ENCODE results near the gene GRIN2C.

The GRIN2C gene

DNA sequence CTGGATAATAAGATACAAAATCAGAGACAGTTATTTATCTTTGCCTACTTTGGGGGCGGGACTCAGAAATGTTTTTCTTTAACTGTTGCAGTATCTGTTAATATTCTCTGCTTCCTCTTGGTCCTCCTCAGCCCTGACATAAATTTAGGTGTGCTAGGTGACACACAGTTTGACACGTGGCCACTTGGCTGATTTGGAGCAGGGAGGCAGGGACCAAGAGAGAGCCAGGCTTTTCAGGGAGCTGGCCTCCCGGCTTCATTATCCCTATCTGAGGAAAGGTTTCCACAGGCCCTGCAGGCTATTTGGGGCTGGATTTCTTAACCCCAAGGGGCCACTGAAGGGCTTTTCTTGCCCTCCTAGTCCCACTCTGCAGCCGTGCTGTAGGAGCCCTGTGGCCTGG is 63.5 kb downstream of the GRIN2C start:
- DNase-seq, result no peak

DNA sequence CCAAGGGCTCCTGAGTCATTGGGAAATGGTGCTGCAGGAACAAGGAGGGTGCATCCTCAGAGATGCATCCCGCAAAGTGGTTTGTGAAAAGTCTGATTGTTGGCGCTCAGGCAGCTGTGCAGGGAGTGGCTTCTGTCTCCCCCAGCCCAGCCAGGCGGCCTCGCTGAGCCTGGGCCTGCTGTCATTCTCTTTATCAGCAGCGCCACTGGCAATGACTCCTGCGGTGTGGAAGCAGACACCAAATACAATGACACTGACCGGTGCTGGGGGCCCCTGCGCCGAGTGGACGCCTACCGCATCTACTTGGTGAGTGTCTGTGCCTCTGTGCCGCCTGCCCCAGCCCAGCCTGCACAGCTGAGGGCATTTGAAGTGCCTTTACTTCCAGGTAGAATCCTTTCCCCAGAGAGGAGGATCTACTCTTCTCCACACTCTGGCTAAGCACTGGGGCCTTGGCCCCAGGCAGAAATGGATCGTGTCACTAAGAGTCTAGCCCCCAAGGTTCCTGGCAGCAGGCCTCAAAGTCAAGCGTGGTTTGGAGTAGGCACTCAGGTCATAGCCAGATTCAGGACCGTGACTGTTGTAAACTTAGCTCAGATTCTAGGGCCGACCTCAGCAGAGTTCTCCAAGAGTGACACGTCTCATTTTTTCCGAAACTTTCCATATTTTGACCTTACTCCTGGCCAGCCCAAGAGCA is 64.2 kb downstream of the GRIN2C start:
- DNase-seq, result no peak

DNA sequence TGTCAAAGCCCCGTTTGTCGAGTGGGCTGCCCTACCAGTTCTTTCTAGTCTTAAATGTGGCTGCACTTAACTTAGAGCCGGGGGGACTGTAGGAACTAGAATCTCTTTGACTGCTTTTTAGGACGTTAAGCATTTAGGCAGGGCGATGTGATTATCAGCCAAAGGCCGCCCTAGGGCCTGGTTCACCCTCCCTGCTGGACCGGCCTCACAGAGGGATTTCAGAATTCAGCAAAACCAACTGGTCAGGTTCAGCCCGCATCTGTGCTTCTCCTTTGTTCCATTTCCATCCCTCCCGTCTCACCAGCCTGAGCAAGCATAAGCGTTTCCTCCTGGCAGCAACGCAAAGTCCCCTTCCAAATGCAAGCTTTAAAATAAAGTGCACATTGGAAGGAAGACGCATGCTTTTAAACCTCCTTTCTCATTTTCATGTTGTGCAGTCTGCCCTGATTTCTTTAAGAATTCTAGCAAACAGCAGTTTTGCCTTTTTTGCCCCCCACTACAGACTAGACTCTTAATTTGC is 67.0 kb downstream of the GRIN2C start:
- no peak for DNase-seq
